GM18861 (cell line): ENCODE results near the gene VSIG10L2.
"Not testable (repeated sequence)": the region's sequence is repeated elsewhere in the genome, so short reads cannot be mapped to it uniquely, and the experiment has no call there.

ENCODE experiments used
- ATAC-seq: cut with Tn5 transposase; IDR thresholded peaks from one replicate; pipeline ENCODE4 v1.9.1; 2021; ENCODE audit not compliant: unreplicated experiment

The VSIG10L2 gene

DNA sequence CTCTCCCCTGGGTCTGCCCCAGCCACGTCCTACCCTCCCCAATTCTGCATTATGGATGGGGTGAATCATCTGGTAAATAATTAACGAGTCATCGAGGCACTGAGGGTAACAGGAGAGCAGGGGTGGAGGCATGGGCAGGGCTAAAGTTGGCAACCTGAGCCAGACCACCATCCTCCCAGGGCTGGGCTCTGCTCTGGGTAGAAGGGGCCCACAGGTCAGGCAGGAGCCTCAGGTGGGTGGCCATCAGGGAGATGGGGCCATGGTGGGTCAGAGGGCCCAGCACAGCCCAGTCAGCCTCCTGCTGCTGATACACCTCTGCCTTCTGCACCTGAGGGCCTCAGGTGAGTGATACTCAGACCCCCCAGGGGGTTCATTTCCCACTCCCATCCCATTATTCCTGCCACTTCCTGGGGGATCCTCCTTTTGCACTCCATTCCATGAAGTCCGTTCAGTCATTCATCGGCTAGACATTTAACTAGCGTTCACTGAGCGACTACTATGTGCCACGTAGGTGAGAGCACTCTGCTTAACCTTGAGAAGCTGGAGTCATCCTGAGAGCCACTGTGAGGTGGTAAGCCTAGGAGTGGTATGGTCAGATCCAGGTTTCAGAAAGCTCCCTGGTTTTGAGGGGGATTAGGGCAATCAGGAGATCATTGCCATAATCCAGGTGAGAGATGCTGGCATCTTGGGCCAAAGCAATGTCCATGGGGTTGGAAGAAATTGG, at the start of gene VSIG10L2:
Gene VSIG10L2 (plus strand): TSS at position 248 of the 724 bp plus-strand sequence. CDS start 12 bp downstream, at position 260.
- no peak for ATAC-seq

- no peak for ATAC-seq
Observed at GRCh38 chr11:125901872-125902271, 44.0 kb upstream of the VSIG10L2 start.

DNA sequence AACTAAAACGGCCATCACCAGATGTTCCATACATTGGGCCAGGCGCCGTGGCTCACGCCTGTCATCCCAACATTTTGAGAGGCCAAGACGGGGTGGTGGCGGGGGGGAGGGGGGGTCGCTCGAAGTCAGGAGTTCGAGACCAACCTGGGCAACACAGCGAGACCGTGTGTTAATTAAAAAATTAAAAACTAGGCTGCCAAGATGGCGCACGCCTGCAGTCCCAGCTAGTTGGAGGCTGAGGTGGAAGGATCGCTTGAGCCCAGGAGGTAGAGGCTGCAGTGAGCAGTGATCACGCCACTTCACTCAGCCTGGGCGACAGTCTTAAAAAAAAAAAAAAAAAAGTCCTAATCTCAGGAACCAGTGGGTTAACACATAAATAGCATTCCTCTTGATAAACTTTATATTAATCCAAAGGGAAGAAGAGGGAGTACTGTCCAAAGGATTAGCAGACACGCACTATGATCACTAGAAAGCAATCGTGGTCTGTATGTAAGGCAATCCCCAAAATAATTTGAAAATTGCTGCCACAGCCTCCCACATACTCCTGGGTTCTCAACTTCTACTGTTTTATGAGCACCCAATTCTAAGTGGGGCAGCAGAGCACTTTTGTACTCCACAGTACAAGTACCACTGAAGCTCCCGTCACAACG, 43.4 kb upstream of the VSIG10L2 start:
- ATAC-seq, result no peak

- peak; percentile 96 for ATAC-seq
Observed at GRCh38 chr11:125902927-125903710, 42.7 kb upstream of the VSIG10L2 start, which contains the start of gene PUS3. Gene PUS3, minus strand, starts transcription at chr11:125903206. Its CDS starts 6,922 bp downstream, at chr11:125896284.

DNA sequence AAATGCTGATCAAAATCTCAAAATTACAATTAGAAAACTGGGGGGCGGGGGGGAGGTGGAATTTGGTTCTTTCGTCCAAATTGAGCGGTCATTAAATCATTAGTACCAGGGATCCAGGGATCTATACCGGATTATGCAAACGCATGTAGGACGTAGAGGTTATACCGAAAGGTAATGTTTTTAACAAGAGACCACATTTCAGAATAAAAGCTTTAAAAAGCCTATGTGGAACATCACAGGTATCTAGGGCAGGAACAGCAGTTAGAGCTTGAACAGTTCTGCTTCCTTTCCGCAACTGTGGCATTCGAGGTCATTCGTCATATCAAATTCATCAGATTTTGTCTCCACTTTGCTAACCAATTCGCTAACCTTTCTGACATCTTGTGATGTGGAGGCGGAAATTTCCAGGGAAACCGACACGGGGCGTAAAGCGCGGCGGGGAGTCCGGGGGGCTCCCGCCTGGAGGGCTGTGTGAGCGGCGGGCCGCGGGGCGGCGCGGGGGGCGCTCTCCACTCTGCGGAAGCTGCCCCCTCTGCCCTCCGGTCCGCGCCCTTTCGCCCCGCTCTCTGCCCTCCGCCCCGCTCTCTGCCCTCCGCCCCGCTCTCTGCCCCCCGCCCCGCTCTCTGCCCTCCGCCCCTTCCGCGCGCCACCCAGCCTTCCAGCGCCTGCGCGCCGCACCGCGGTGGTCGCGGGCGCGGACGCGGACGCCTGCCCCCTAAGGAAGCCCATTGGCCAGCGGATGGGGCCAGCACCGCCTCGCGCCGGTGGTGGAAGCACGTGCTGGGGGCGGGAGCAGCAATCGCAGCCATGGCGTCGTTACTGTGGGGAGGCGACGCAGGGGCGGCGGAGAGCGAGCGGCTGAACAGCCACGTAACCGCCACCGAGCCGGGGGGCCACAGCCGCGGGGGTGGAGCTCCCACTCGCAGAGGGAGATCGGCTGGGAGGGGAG, 41.9 kb upstream of the VSIG10L2 start, which contains the start of gene DDX25:
Gene DDX25 (plus strand): TSS at position 798 of the 949 bp plus-strand sequence. CDS start 10 bp downstream, at position 808.
- ATAC-seq, result no peak

DNA sequence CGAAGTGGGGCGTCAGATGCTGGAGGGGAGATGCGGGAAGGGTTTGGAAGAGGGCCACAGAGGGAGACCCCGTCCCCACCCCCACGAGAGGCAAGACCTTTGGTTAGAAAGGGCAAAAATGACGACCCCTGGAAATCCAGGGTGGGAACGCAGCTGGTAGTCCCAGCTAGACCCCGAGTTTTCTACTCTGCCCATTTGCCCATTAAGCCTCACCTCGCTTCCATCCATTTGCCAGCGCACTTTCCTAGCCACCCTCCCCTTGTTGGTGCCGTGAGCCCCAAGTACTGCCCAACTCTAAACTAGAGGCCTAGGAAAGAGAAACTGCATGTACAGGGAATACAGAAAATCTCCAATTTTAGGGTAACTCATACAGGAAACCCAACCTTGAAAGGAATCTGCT, 41.2 kb upstream of the VSIG10L2 start:
- ATAC-seq, result no peak

DNA sequence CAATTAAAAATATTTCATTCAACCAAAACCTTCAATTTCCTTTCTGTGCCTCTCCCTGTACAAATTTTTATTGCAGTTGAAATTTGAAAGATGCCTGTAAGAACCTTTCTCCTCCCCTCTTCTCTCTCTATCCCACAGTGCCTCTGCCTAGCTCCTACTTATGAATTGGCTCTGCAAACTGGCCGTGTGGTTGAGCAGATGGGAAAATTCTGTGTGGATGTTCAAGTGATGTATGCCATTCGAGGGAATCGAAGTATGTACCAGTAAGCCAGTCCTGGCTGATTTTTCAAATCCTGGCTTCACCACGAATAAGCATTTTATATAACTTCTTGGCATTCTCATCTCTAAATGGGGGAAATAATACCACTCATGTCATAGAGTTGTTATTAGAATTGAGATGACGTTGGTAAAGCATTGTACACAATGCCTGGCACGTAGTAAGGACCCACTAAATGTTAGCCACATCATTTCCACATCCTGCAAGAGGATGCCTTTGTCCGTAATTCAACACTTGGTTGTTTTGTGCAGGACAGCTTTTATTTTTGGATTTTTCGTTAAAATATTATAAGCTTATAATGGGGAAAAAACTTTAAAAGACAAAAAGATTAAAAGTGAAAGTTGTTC, 35.5 kb upstream of the VSIG10L2 start:
- no peak for ATAC-seq

DNA sequence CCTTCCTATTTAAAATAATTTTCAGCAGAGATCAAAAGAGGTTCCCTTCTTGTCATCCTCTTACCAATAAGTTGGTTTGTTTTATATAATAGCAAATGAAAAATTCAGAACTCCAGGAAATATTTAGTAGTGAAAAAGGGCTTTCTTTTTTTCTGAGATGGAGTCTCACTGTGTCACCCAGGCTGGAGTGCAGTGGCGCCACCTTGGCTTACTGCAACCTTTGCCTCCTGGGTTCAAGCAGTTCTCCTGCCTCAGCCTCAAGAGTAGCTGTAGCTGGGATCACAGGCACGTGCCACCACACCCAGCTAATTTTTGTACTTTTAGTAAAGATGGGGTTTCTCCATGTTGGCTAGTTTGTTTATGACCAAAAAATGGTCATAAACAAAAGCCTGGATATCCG, 31.2 kb upstream of the VSIG10L2 start:
- ATAC-seq, result not testable (repeated sequence)

DNA sequence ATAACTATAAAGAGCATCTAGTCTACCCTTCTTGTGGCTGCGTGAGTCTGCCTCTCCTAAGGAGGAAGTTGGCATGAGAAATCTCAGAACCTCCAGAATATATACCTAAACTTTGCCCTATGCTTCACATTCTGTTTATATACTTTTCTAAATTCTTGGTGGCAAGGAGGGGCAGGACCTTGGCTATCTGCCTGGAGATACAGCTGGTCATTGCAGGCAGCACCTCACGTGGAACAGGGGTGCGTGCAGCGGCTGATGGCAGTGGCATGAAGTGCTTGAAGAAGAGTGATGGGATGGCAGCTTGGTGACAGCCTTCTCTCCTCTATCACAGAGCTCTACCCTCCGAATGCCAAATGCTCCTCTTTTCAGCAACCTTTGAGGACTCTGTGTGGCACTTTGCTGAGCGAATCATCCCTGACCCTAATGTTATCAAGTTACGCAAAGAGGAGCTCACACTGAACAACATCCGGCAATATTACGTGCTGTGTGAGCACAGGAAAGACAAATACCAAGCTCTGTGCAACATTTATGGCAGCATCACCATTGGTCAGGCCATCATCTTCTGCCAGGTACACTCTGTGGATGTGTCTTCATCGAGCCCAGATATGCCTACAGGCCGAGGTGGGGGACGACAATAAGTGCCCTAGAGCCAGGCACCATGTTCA, 29.0 kb upstream of the VSIG10L2 start:
- no peak for ATAC-seq

GRCh38 chr11:125918140-125918840, 27.6 kb upstream of the VSIG10L2 start:
- ATAC-seq, result no peak

- ATAC-seq, result no peak
Observed at GRCh38 chr11:125921042-125921441, 24.8 kb upstream of the VSIG10L2 start.

- ATAC-seq, result no peak
Observed at GRCh38 chr11:125922156-125922555, 23.7 kb upstream of the VSIG10L2 start.

DNA sequence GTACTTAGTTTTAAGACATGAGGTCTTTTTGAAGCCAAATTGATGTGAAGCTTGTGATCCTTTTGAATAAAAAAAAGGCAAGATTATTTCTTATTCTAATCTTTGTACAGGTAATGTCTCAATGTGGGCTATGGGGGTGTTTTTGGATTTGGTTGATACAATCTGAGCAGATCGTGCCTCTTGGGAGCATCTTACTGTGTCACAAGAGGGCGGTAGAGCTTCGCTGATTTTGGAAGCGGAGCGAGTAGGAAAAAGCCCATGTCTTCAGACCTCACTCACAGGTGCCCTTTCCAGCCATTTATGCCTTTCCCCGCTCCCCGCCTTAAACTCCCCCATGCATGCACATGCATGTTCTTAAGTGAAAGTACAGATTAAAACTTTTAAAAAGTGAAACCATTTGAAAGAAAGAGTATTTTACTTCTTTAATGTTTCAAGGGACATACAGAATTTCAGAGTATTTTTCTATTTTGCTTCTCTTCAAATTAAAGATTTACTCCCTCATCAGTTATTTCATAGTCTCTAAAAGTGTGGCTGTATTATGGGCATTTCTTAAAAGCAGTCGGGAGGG, 22.7 kb upstream of the VSIG10L2 start:
- peak; percentile 63 for ATAC-seq

GRCh38 chr11:125923633-125924032, 22.2 kb upstream of the VSIG10L2 start:
- no peak for ATAC-seq

GRCh38 chr11:125924384-125925007, 21.3 kb upstream of the VSIG10L2 start:
- no peak for ATAC-seq

DNA sequence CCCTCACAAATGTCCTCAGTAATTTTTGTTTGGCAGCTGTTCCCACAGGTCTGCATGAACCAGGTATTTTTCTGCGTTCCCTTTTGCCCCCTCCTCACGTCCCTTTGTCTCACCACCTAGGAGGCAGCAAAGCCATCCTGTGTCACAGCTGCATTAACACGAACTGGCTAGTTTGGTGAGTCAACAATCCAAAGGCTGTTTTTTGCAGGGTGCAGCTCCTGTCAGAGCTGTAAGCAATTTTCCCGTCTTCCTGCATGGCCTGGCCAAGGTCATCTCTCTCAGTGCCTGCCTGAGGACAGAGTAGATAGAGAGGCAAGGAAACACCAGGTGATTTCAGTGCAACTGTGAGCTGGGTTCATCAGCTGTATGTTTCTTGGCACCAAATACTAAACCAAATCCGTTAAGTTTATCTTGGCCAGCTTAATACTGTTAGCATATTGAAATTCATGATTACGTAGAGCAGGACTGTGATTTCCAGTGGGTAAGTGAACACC, 20.6 kb upstream of the VSIG10L2 start:
- no peak for ATAC-seq

DNA sequence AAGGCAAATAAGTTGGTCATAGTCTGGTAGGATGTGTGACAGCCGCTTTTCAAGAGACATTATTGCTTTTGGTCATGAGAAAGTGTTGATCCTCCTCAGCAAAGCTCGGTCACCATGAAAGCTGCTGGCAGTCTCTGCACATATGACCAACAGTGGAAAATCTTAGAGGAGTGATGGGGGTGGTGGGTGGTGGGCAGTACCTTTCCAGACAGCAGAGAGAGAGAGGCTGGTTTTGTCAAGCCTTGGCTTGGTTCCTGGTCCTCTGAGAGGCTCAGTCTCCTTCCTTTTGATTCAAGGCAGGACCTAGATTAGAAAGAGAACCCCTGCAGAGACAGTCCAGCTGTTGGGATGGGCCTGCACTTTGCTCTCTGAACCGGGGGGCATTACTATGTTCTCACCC, 20.0 kb upstream of the VSIG10L2 start:
- no peak for ATAC-seq

DNA sequence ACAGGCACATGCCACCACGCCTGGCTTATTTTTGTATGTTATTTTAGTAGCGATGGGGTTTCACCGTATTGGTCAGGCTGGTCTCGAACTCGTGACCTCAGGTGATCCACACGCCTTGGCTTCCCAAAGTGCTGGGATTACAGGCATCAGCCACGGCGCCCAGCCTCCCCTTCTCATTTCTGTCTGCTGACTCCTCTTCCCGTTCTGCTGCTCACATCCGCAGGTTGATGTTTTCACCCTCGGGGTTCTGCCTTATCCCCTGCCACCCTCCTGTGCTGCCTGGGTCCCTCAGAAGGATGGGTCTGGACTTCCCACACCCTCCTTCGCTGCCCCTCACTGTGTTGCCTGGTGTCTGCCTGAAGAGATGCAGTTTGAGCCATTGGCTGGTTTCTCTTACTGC, 19.2 kb upstream of the VSIG10L2 start:
- no peak for ATAC-seq
